ENCODE results near the gene SPRED3.

- no peak for TF ChIP-seq CTCF (IDR thresholded peaks at IDR 0.05; ENCODE audit: poor library complexity)
- TF ChIP-seq EZH2 (IDR thresholded peaks at IDR 0.05; ENCODE audit: borderline replicate concordance) = no peak
- no peak for TF ChIP-seq EZH2phosphoT487 (IDR thresholded peaks at IDR 0.05; ENCODE audit: low read depth, severe bottlenecking, unreplicated experiment)
Measured at GRCh38 chr19:38420935-38421334, 32.4 kb downstream of the SPRED3 start.

Measured in hepatocyte (in vitro differentiated cells).